ENCODE results near the gene ARHGEF33.

DNA sequence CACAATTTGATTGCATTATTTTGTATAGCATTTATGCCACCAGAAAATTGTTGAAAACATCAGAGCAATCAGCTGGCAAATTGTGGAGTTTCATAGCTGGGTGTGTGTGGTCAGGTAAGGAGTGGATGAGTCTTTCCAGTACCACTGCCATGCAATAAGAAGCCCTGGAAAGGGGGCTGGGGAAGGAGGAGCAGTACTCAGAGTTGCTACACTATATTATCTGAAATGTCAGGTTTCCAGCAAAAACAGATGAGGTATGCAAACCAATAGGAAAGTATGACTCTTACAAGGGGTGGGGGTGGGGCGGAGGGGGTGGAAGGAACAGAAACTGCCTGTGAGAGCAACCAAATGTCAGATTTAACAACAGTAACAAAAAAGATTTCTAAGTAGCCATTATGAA is 119.0 kb downstream of the ARHGEF33 start:
- no peak for TF ChIP-seq EZH2 (IDR thresholded peaks at IDR 0.05; ENCODE audit: insufficient read depth, poor library complexity, severe bottlenecking)
- no peak for TF ChIP-seq EZH2phosphoT487 (IDR thresholded peaks at IDR 0.05; ENCODE audit: insufficient read depth, low read depth)

Measured in GM23248 (cell line).